Effector memory CD4-positive, alpha-beta T cell (primary cell): Measurements from ENCODE around the gene PXDC1.

ENCODE experiments used
- DNase-seq, 3 donors: peaks; one replicate each; pipeline ENCODE4 v3.0.0-alpha.2; 2020
- H3K27ac ChIP-seq: 2 replicates; pipeline ENCODE4 v1.7.0; 2013; ENCODE audit warnings: mild to moderate bottlenecking, low read length, moderate library complexity; ENCODE audit not compliant: insufficient read depth, poor library complexity, severe bottlenecking
- H3K27me3 ChIP-seq: replicated peaks from 2 replicates; pipeline ENCODE4 v1.7.0; 2013; ENCODE audit warnings: mild to moderate bottlenecking, low read length; ENCODE audit not compliant: insufficient read depth, control insufficient read depth, poor library complexity, severe bottlenecking
- H3K36me3 ChIP-seq: 2 replicates; pipeline ENCODE4 v1.7.0; 2013; ENCODE audit warnings: mild to moderate bottlenecking, low read length, moderate library complexity; ENCODE audit not compliant: control insufficient read depth, insufficient read depth
- H3K4me1 ChIP-seq: 2 replicates; pipeline ENCODE4 v1.7.0; 2013; ENCODE audit warnings: low read length, mild to moderate bottlenecking; ENCODE audit not compliant: control insufficient read depth, insufficient read depth, poor library complexity, severe bottlenecking
- H3K4me3 ChIP-seq: 2 replicates; pipeline ENCODE4 v1.7.0; 2013; ENCODE audit warnings: low read length, low read depth, mild to moderate bottlenecking; ENCODE audit not compliant: insufficient read depth, poor library complexity, severe bottlenecking
- H3K9me3 ChIP-seq: 2 replicates; pipeline ENCODE4 v1.7.0; 2013; ENCODE audit warnings: mild to moderate bottlenecking, low read length, moderate library complexity; ENCODE audit not compliant: control insufficient read depth

The PXDC1 gene

GRCh38 chr6:3747100-3747737 is 4.3 kb downstream of the PXDC1 start:
- Histone ChIP-seq H3K4me3 (no peak overlapping the region), H3K4me1 (peaks cover 22% of the 10 kb centered on the region), H3K27ac (no peak overlapping the region), H3K36me3 (no peaks in the 10 kb centered on the region), H3K27me3 (peaks cover 16% of the 10 kb centered on the region), H3K9me3 (no peaks in the 10 kb centered on the region)
- DNase-seq = no peak

DNA sequence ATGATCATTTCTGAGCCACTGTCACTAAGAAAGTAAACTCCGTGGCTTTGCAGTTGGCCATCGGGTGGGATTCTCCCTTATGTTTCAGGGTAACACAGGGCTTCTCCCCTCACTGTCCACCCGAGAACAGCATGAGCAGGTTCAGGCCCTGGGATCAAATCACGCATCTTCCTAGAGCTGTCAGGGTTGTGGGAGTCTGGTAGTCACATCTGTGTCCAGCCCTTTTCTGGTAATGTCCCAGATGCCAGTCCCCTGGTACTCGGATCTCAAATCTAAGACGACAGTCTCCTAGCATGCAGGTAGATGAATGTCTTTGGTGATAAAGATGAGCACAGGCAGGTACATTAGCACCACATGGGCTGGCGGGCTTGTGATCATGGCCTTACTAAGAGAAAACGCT is 4.8 kb downstream of the PXDC1 start:
- peaks cover 20% of the 10 kb centered on the region for H3K4me1 ChIP-seq
- H3K4me3 ChIP-seq = no peak overlapping the region
- DNase-seq = no peak
- no peak overlapping the region for H3K27ac ChIP-seq
- H3K9me3 ChIP-seq = no peaks in the 10 kb centered on the region
- H3K36me3 ChIP-seq = no peaks in the 10 kb centered on the region
- H3K27me3 ChIP-seq = peaks cover 12% of the 10 kb centered on the region

DNA sequence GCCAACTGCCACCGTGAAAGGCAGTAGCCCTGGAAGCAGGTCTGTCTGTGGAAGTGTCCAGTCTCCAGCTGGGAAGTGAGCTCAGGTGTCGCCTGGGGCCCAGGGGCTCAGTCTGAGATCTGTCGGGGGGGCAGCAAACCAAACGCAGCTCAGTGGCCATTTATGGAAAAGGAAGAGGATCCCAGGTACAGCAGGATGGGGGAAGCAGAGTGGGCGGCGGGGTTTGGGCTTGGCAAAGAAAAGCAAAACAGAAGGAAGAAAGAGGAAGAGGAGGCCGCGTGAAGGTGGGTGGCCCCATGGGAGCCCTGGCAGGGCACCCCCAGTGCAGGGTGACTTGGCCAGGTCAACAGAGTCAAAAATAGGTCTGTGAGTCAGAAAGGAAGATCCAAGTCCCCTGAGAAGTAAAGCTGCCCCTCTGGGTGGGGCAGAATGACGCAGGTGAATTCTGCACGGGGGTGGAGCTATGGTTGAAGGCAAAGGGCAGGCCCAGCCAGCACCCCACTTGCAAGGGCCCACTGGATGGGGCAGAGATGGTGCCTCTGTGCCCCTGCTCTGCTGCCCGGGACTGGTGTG is 5.3 kb downstream of the PXDC1 start:
- Histone ChIP-seq H3K9me3 (no peaks in the 10 kb centered on the region), H3K4me1 (peaks cover 19% of the 10 kb centered on the region), H3K4me3 (no peak overlapping the region), H3K27me3 (peaks cover 10% of the 10 kb centered on the region), H3K27ac (no peak overlapping the region), H3K36me3 (no peaks in the 10 kb centered on the region)
- no peak for DNase-seq

DNA sequence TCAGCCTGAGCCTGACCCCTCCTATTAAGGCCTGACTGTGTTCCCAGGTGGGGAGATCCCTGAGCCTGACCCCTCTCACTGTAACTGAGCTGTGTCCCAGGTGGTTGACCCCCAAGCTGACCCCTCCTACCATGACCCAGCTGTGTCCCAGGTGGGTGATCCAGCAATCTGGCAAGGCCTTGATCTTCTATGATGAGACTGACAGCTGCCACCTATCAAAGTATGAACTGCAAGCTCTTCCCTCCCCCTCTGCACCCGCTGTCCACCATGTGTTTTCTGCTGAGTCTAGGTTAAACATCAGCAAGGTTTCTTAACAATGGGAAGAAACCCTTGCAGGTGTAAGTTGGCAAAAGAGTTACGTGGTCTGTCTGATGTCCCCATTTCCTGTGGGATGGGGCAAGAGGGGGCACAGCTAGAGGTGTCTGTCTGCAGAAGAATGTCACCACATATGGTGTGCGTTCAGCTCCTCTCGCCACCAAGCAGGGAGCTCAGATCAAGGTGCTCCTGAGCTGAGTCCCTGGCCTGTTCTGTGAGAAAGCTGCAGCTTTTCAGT is 5.9 kb downstream of the PXDC1 start:
- Histone ChIP-seq H3K9me3 (no peaks in the 10 kb centered on the region), H3K27ac (no peak overlapping the region), H3K36me3 (no peaks in the 10 kb centered on the region), H3K4me3 (no peak overlapping the region), H3K27me3 (peaks cover 4% of the 10 kb centered on the region), H3K4me1 (peaks cover 13% of the 10 kb centered on the region)
- no peak for DNase-seq

- Histone ChIP-seq H3K27me3 (no peaks in the 10 kb centered on the region), H3K4me1 (peaks cover 8% of the 10 kb centered on the region), H3K4me3 (no peak overlapping the region), H3K27ac (no peak overlapping the region), H3K36me3 (no peaks in the 10 kb centered on the region), H3K9me3 (no peaks in the 10 kb centered on the region)
- DNase-seq = no peak
Measured at GRCh38 chr6:3744901-3745470, 6.5 kb downstream of the PXDC1 start.

DNA sequence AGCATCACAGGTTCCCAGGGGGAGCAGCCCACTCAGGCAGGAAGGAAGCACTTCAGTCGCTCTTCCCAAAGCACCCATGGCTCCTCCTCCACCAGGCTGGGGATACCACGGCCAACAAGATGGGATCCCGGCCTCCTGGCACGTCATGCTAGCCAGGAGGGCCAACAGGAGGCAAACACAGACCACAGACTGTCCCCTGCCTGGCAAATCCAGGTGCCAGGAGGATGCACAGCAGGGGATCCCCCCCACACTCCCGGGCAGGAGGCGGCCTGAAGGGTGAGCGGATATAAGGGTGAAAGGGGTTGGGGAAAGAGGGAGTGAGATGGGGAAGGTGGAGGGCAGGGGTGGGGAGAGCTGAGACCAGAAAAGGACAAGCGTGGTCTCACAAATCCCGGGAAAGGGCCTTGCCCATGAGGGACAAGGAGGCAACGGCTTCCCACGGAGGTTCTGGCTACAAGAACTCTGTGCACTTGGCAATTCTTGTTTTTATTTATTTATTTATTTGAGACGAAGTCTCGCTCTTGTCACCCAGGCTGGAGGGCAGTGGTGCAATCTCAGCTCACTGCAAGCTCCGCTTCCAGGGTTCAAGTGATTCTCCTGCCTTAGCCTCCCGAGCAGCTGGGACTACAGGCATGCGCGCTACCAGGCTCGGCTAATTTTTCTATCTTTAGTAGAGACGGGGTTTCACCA is 7.2 kb downstream of the PXDC1 start:
- Histone ChIP-seq H3K27ac (no peak overlapping the region), H3K4me1 (peaks cover 8% of the 10 kb centered on the region), H3K27me3 (no peaks in the 10 kb centered on the region), H3K9me3 (no peaks in the 10 kb centered on the region), H3K36me3 (no peaks in the 10 kb centered on the region), H3K4me3 (no peak overlapping the region)
- no peak for DNase-seq

DNA sequence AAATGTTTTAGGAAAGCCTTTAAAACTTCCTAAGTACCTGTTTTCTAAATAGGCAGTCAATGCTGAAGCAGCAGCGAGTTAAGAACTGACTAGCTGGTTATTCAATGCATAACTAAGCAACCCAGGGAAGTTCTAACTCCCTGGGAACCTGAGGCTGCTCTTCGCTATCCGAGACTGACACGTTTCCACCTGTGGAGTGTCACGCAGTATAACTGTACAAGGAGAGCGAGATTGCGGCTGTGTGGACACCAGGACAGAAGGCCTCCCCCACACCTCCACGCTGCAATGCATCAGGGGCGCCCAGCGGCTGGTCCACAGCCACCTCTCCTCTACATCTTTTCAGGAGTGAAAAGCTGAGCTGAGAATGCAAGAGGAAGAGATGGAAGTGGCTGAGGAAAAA is 8.0 kb downstream of the PXDC1 start:
- H3K4me1 ChIP-seq = peaks cover 8% of the 10 kb centered on the region
- no peak overlapping the region for H3K4me3 ChIP-seq
- no peaks in the 10 kb centered on the region for H3K36me3 ChIP-seq
- no peaks in the 10 kb centered on the region for H3K9me3 ChIP-seq
- H3K27me3 ChIP-seq = no peaks in the 10 kb centered on the region
- H3K27ac ChIP-seq = no peak overlapping the region
- no peak for DNase-seq

DNA sequence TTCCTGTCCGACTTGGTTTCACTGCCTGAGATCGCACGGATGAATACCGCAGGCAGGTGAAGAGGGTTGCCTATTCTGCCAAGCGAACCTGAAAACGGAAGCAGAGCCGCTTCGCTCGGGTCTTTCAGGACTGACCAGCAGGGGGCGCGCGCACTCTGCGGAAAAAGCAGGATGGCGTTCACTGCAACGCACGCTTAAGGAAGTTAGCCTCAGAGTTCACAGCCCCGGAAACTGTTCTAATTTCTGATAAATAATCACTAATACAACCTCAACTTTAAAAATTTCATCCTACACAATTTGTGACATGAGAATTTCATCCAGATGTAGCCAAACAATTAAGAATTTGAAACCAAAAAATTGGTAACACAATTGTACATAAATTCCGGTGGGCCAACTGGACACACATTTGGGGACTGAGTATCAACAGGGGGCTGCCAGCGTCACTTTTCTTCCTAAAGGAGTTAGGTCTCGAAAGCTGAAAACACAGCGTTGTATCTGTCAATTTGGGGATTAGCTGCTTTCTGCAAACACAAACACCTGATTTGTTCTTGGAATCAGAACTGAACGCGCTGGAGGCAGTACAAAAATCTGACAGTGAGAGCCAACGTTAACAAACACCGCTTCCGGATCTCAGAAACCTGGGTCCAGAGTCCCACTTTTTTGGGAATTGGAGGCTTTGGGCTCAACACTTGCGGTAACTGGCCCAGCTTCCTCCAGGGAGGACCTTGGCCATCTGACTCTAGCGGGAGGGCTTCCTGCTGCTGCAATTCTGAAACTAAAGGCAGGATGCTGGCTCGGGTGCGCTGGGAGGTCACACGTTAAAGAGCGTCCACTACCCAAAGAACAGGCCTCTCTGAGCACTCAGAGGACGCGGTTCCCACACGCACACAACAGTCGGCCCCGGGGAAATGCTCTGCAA is 8.8 kb downstream of the PXDC1 start:
- Histone ChIP-seq H3K4me3 (no peak overlapping the region), H3K27me3 (no peaks in the 10 kb centered on the region), H3K36me3 (no peaks in the 10 kb centered on the region), H3K4me1 (peaks cover 8% of the 10 kb centered on the region), H3K9me3 (no peaks in the 10 kb centered on the region), H3K27ac (no peak overlapping the region)
- DNase-seq = peak; percentile 68 to 84 (median 80)

GRCh38 chr6:3742076-3742425 is 9.5 kb downstream of the PXDC1 start:
- peaks cover 8% of the 10 kb centered on the region for H3K4me1 ChIP-seq

More at GRCh38 chr6:3742076-3742425, 9.5 kb downstream of the PXDC1 start:
- Histone ChIP-seq H3K27me3 (no peaks in the 10 kb centered on the region), H3K9me3 (no peaks in the 10 kb centered on the region), H3K27ac (no peak overlapping the region), H3K4me3 (no peak overlapping the region), H3K36me3 (no peaks in the 10 kb centered on the region)
- DNase-seq = no peak
